HepG2 (cell line): ENCODE measurements around the gene SLC48A1. TPM values are rescaled to one million over a fixed set of nuclear protein-coding genes. Genes with fewer than 3 reads are reported as not detected.

Experiments
- ATAC-seq: fragments of 200-7000 bp; cut with Tn5 transposase; 3 replicates; pipeline ENCODE4 v1.9.1; 2020; ENCODE audit warnings: mild to moderate bottlenecking, moderate library complexity
- Bru-seq: library from RNA; stranded (reverse); fragments of 400-500 nt; gene quantifications from one replicate; lab custom pipeline; 2021; lab: Mats Ljungman, UMichigan
- BruChase-seq, 2 experiments: library from RNA; stranded (reverse); fragments of 400-500 nt; gene quantifications; one replicate each; lab custom pipeline; 2021; lab: Mats Ljungman, UMichigan
- BruUV-seq: library from RNA; stranded (reverse); fragments of 400-500 nt; replicated peaks from 2 replicates; lab custom pipeline; 2021; lab: Mats Ljungman, UMichigan
- CTCF ChIA-PET: fragments of 300-600 bp; formaldehyde crosslinking; extraction: SDS; loops from one replicate; lab custom pipeline; 2021; ENCODE audit warnings: low total read pairs, inconsistent platforms, low intra/inter-chr PET ratio; lab: Yijun Ruan, JAX
- POLR2A ChIA-PET: fragments of 350-600 bp; sonication (Branson Sonifier 250); formaldehyde crosslinking; loops from one replicate; lab custom pipeline; 2020; ENCODE audit warnings: antibody characterized with exemption, inconsistent platforms; lab: Yijun Ruan, JAX
- DNase-seq: peaks from one replicate; pipeline ENCODE4 v3.0.0-alpha.2; 2015; ENCODE audit warnings: low spot score
- FAIRE-seq: peaks from 3 replicates; lab custom pipeline; 2011; peaks lifted over from hg19 to GRCh38; lab: Jason Lieb, UNC
- H2AFZ ChIP-seq: one replicate; pipeline ENCODE4 v1.6.1; 2011; ENCODE audit warnings: low read length, inconsistent platforms
- H3K27ac ChIP-seq: fragments of 300-600 bp; 3 replicates; pipeline ENCODE4 v1.8.0; 2011; ENCODE audit warnings: mixed run types, mild to moderate bottlenecking, mixed read lengths, low read length, inconsistent platforms; ENCODE audit not compliant: insufficient read depth; ENCODE audit errors: extremely low read length
- H3K27me3 ChIP-seq, 2 experiments: fragments of 200-600 bp in 1 of 2; 2 replicates in 1 of 2; 3 replicates in 1 of 2; pipeline versions ENCODE4 v1.6.0 to v1.8.0; 2011; ENCODE audit warnings: low read length in 2 of 2, mild to moderate bottlenecking in 2 of 2, moderate library complexity in 2 of 2, inconsistent platforms in 1 of 2; ENCODE audit not compliant: insufficient read depth in 2 of 2, control insufficient read depth in 1 of 2
- H3K36me3 ChIP-seq, 2 experiments: fragments of 200-600 bp in 1 of 2; replicated peaks in 1 of 2; 2 replicates in 1 of 2; 3 replicates in 1 of 2; pipeline versions ENCODE4 v1.5.1 to v1.8.0; 2011; ENCODE audit warnings: low read length in 2 of 2, inconsistent platforms in 1 of 2; ENCODE audit not compliant: insufficient read depth in 2 of 2, control insufficient read depth in 1 of 2
- H3K4me1 ChIP-seq: 2 replicates; pipeline ENCODE4 v1.5.1; 2012; ENCODE audit warnings: low read length, inconsistent platforms; ENCODE audit not compliant: insufficient read depth
- H3K4me2 ChIP-seq: 2 replicates; pipeline ENCODE4 v1.6.0; 2011; ENCODE audit warnings: low read depth, low read length, inconsistent platforms
- H3K4me3 ChIP-seq, 3 experiments: fragments of 200-600 bp in 1 of 3; sonication (generic), shearing (Covaris generic) in 1 of 3; replicated peaks in 1 of 3; 2 replicates each; pipeline ENCODE4 v1.5.1; 2011 to 2016; ENCODE audit warnings: low read length in 3 of 3, inconsistent platforms in 2 of 3, low read depth in 2 of 3, mild to moderate bottlenecking in 2 of 3, control low read depth in 1 of 3, mixed read lengths in 1 of 3; ENCODE audit not compliant: insufficient read depth in 1 of 3
- H3K79me2 ChIP-seq: one replicate; pipeline ENCODE4 v1.6.1; 2011; ENCODE audit warnings: low read length, inconsistent platforms; ENCODE audit not compliant: insufficient read depth
- H3K9ac ChIP-seq: 2 replicates; pipeline ENCODE4 v1.6.0; 2011; ENCODE audit warnings: mild to moderate bottlenecking, low read depth, low read length, inconsistent platforms; ENCODE audit not compliant: insufficient read depth
- H3K9me3 ChIP-seq: 2 replicates; pipeline ENCODE4 v1.5.1; 2012; ENCODE audit warnings: mild to moderate bottlenecking, low read length
- H4K20me1 ChIP-seq: 2 replicates; pipeline ENCODE4 v1.6.0; 2011; ENCODE audit warnings: inconsistent platforms, mild to moderate bottlenecking, low read length, moderate library complexity; ENCODE audit not compliant: insufficient read depth
- ETV5 ChIP-seq: IDR thresholded peaks from 2 replicates; pipeline ENCODE4 v1.6.1; 2018; ENCODE audit warnings: missing biosample characterization, missing genetic modification reagents, inconsistent platforms, borderline replicate concordance
- FOXO1 ChIP-seq: sonication (generic); formaldehyde crosslinking; IDR thresholded peaks from 2 replicates; pipeline ENCODE4 v1.4.0; 2020; ENCODE audit warnings: missing genetic modification reagents
- HIC2 ChIP-seq: sonication (generic); formaldehyde crosslinking; IDR thresholded peaks from 2 replicates; pipeline ENCODE4 v1.9.0; 2022; ENCODE audit warnings: low read depth, missing genetic modification reagents
- IRF9 ChIP-seq: sonication (generic); formaldehyde crosslinking; IDR thresholded peaks from 2 replicates; pipeline ENCODE4 v1.8.0; 2022; ENCODE audit warnings: missing genetic modification reagents, mild to moderate bottlenecking, borderline replicate concordance
- NR2C2 ChIP-seq: sonication (generic); formaldehyde crosslinking; IDR thresholded peaks from 2 replicates; pipeline ENCODE4 v1.4.0; 2020; ENCODE audit warnings: missing genetic modification reagents, mild to moderate bottlenecking, moderate library complexity, borderline replicate concordance
- RARA ChIP-seq: IDR thresholded peaks from 2 replicates; pipeline ENCODE4 v1.6.1; 2016; ENCODE audit warnings: missing genetic modification reagents, missing compliant biosample characterization
- THAP8 ChIP-seq: sonication (generic); formaldehyde crosslinking; IDR thresholded peaks from 2 replicates; pipeline ENCODE4 v1.5.1; 2020; ENCODE audit warnings: missing genetic modification reagents, mild to moderate bottlenecking, borderline replicate concordance
- ZFY ChIP-seq: sonication (generic); formaldehyde crosslinking; IDR thresholded peaks from 2 replicates; pipeline ENCODE4 v1.4.0; 2020; ENCODE audit warnings: missing genetic modification reagents
- ZNF30 ChIP-seq: sonication (generic); formaldehyde crosslinking; IDR thresholded peaks from 2 replicates; pipeline ENCODE4 v1.5.0; 2020; ENCODE audit warnings: mild to moderate bottlenecking, missing genetic modification reagents
- ZSCAN25 ChIP-seq: sonication (generic); formaldehyde crosslinking; IDR thresholded peaks from 2 replicates; pipeline ENCODE4 v1.8.0; 2022; ENCODE audit warnings: mild to moderate bottlenecking, missing genetic modification reagents
- whole genome bisulfite sequencing: methylation state at CpG from one replicate; pipeline ENCODE4 v1.1.6; 2017; ENCODE audit warnings: low lambda C conversion rate; 5-methylcytosine and 5-hydroxymethylcytosine counted together
- in situ Hi-C: cut with HindIII; loops from 2 replicates; pipeline ENCODE4 v1.10.0; 2017; ENCODE audit warnings: low pct_unique_long_range_greater_than_20kb; ENCODE audit not compliant: extremely low pct_ligation_motif_present
- intact Hi-C: fragments of 100-400 bp; cut with micrococcal nuclease; formaldehyde crosslinking; loops from one replicate; pipeline ENCODE4 v1.10.0; 2022; ENCODE audit not compliant: unreplicated experiment
- long read RNA-seq, 2 experiments: library from RNA in 1 of 2; library from polyadenylated mRNA in 1 of 2; stranded (forward) in 1 of 2; unstranded in 1 of 2; transcript quantifications; one replicate each; pipeline ENCODE4 v2.0.0, GENCODE V29; 2019 to 2022
- polyA minus RNA-seq, 3 experiments: library from RNA; depleted of rRNA, polyadenylated mRNA; stranded (reverse); fragments of >200 nt; gene quantifications; 2 replicates each; pipeline ENCODE4 v1.2.3, GENCODE V29; 2011; ENCODE audit warnings: low replicate concordance in 1 of 3
- polyA plus RNA-seq, 8 experiments: library from polyadenylated mRNA; depleted of rRNA in 3 of 8; stranded (reverse) in 7 of 8; unstranded in 1 of 8; fragments of >200 nt; fragmentation: Illumina TruSeq in 4 of 8; extraction: Trizol in 4 of 8; gene quantifications; 2 replicates each; pipeline versions ENCODE4 v1.2.1 to v1.2.3, GENCODE V29; 2011 to 2016; ENCODE audit warnings: low read depth in 4 of 8, missing spikeins in 1 of 8, mixed read lengths in 1 of 8; ENCODE audit not compliant: insufficient read depth in 1 of 8
- total RNA-seq, 5 experiments: library from RNA; depleted of rRNA; stranded (reverse); fragments of >200 nt; fragmentation: Illumina TruSeq; extraction: Trizol; gene quantifications; 2 replicates each; pipeline ENCODE4 v1.2.3, GENCODE V29; 2016; ENCODE audit warnings: low read depth in 1 of 5

Gene SLC48A1
- total RNA-seq (2016; rRNA removed; fragmentation: Illumina TruSeq; extraction: Trizol) (2.6 and 3.7 TPM in 2 replicates), polyA plus RNA-seq (2011; rRNA removed) (2.2 and 3.1 TPM in 2 replicates), polyA minus RNA-seq (2011; rRNA and poly(A)+ RNA removed; ENCODE audit: low replicate concordance) (5.7 and 45.5 TPM in 2 replicates), Bru-seq, nascent RNA (percentile 36 among the genes with signal in this experiment), BruChase-seq, experiment 1, labeled RNA remaining after a 6-hour chase (percentile 45 among the genes with signal in this experiment), BruChase-seq, experiment 2, labeled RNA remaining after a 2-hour chase (percentile 37 among the genes with signal in this experiment)
- 2.3 and 3.1 TPM in 2 replicates for total RNA-seq (2016; cell fraction: cytosol; rRNA removed; fragmentation: Illumina TruSeq; extraction: Trizol; ENCODE audit: low read depth)
- total RNA-seq (2016; cell fraction: insoluble cytoplasmic fraction; rRNA removed; fragmentation: Illumina TruSeq; extraction: Trizol) = 2.3 and 3.4 TPM in 2 replicates
- 5.0 and 6.3 TPM in 2 replicates for total RNA-seq (2016; cell fraction: membrane; rRNA removed; fragmentation: Illumina TruSeq; extraction: Trizol)
- 2.5 and 2.6 TPM in 2 replicates for total RNA-seq (2016; cell fraction: nucleus; rRNA removed; fragmentation: Illumina TruSeq; extraction: Trizol)
- polyA plus RNA-seq (2011; cell fraction: cytosol; rRNA removed) = 2.4 and 2.6 TPM in 2 replicates
- 3.1 and 4.1 TPM in 2 replicates for polyA plus RNA-seq (2011; cell fraction: nucleus; rRNA removed)
- polyA plus RNA-seq (2012) = 2.1 and 3.5 TPM in 2 replicates
- 3.8 and 3.9 TPM in 2 replicates for polyA plus RNA-seq (2016; cell fraction: cytosol; fragmentation: Illumina TruSeq; extraction: Trizol; ENCODE audit: low read depth)
- polyA plus RNA-seq (2016; cell fraction: insoluble cytoplasmic fraction; fragmentation: Illumina TruSeq; extraction: Trizol; ENCODE audit: low read depth) = 2.6 and 3.2 TPM in 2 replicates
- polyA plus RNA-seq (2016; cell fraction: membrane; fragmentation: Illumina TruSeq; extraction: Trizol; ENCODE audit: low read depth) = 6.3 and 6.9 TPM in 2 replicates
- polyA plus RNA-seq (2016; cell fraction: nucleus; fragmentation: Illumina TruSeq; extraction: Trizol; ENCODE audit: insufficient read depth, low read depth) = 5.6 and 6.3 TPM in 2 replicates
- 1.5 and 2.1 TPM in 2 replicates for polyA minus RNA-seq (2011; cell fraction: cytosol; rRNA and poly(A)+ RNA removed)
- polyA minus RNA-seq (2011; cell fraction: nucleus; rRNA and poly(A)+ RNA removed) = 1.7 and 2.8 TPM in 2 replicates
- long read RNA-seq, experiment 1, transcript SLC48A1-201 (3 exons, 3,010 nt) = major isoform, 14 of 21 reads
- long read RNA-seq, experiment 1, partial matches to known transcripts = 1 of 21 reads
- long read RNA-seq, experiment 1, other reads (novel, unspliced or antisense) = 6 of 21 reads
- long read RNA-seq, experiment 2, transcript SLC48A1-201 (3 exons, 3,010 nt) = major isoform, 13 of 27 reads
- long read RNA-seq, experiment 2, partial matches to known transcripts = 0 of 27 reads
- long read RNA-seq, experiment 2, other reads (novel, unspliced or antisense) = 14 of 27 reads

GRCh38 chr12:47773062-47773857, at the start of gene SLC48A1:
TSS of gene SLC48A1 (plus strand) at chr12:47773238. CDS start at chr12:47773305, 67 bp downstream.
- H3K9me3 ChIP-seq = no peaks in the 10 kb centered on the region
- no peak within 1 kb of the TSS for H2AFZ ChIP-seq
- BruUV-seq = no TSS peak
- WGBS = 0% methylated on average over 12 of the region's 106 CpGs
- peak within 1 kb of the TSS; percentile 75 for H3K9ac ChIP-seq
- peak; percentile 30 for DNase-seq
- peaks cover 3 to 8% of the 10 kb centered on the region in 2 experiments; a peak in 2 of 5 replicates for H3K27me3 ChIP-seq
- ATAC-seq = peak; percentile 90
- no peak for FAIRE-seq
- H3K36me3 ChIP-seq = no peaks in the 10 kb centered on the region
- H3K27ac ChIP-seq = no peak within 1 kb of the TSS
- intact Hi-C loops (no loop called here), in situ Hi-C loops (no loop called here)
- peak within 1 kb of the TSS; percentile 96 for H3K4me2 ChIP-seq
- H3K79me2 ChIP-seq = no peaks in the 10 kb centered on the region
- CTCF ChIA-PET = interaction anchor here (1.1 kb wide), 1 partner anchor 56 kb away, joined by 4 read pairs; no protein-coding TSS in a partner anchor
- H4K20me1 ChIP-seq = no peaks in the 10 kb centered on the region
- peaks cover 63% of the 10 kb centered on the region for H3K4me1 ChIP-seq
- peak within 1 kb of the TSS; percentile 71 to 81 (median 76) for H3K4me3 ChIP-seq
- POLR2A ChIA-PET = interaction anchor here (1.0 to 1.6 kb wide), 2 partner anchors 15 to 48 kb away, joined by 3 to 6 read pairs; partner anchors contain the start of gene RAPGEF3
- no peak for TF ChIP-seq FOXO1 (CRISPR knock-in tag)
- TF ChIP-seq ZNF30 (CRISPR knock-in tag) = no peak
- TF ChIP-seq ZSCAN25 (CRISPR knock-in tag) = no peak
- peak; percentile 31; the same call in 1 of the 2 replicates for TF ChIP-seq HIC2
- peak; percentile 46; the same call in 1 of the 2 replicates for TF ChIP-seq ETV5
- no peak for TF ChIP-seq RARA (CRISPR knock-in tag)
- TF ChIP-seq NR2C2 (CRISPR knock-in tag) = no peak
- TF ChIP-seq IRF9 (CRISPR knock-in tag) = 0 out of 2 replicates have a peak, but pooled peaks have one; percentile 4
- peak; percentile 86 for TF ChIP-seq ZFY (CRISPR knock-in tag)
- no peak for TF ChIP-seq THAP8 (CRISPR knock-in tag)
